GM18511 (cell line): ENCODE results near the gene C16orf87.

Experiments used
- ATAC-seq: cut with Tn5 transposase; IDR thresholded peaks from one replicate; pipeline ENCODE4 v1.9.1; 2021; ENCODE audit warnings: mild to moderate bottlenecking, moderate library complexity; ENCODE audit not compliant: unreplicated experiment

C16orf87 gene

GRCh38 chr16:46762583-46762982, 68.4 kb downstream of the C16orf87 start:
- no peak for ATAC-seq

- no peak for ATAC-seq
Observed at GRCh38 chr16:46759309-46759708, 71.7 kb downstream of the C16orf87 start.

- no peak for ATAC-seq
Observed at GRCh38 chr16:46757339-46758050, 73.5 kb downstream of the C16orf87 start.

DNA sequence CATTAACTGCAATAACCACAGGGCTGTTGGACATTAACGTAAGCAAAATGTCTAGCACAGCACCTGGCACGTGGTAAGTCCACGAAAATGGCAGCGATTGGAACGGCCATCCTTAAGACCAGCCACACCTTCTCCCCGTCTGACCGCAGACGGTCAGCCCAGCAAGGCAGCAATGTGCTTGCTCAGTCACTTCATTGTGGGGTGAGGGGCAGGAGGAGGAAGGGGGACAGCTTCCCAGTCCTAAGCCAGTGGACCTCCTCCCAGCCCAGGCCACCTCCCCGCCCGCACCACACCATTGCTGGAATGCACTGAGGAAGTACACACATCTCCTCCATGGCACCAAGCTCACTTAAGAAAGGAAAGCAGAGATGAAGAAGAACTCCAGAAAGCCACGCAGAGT, 74.2 kb downstream of the C16orf87 start:
- ATAC-seq, result no peak

DNA sequence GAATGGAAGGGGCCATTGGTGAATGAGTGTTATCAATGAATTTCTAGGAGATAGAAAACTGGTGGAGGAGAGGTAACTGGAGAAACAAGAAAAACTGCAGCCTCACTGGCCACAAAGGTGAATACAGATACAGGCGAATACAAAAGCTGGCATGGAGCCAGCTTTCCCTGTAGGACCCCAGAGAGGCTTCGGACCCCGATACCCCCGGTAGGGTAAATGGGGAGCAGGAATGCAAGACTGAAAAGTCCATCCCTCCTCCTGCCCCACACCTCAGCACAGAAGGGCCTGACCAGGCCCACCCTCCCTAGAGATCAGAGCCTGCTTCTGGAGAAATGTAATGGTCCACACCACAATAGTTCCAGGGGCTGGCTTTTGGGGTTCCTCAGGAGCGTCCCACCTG, 78.0 kb downstream of the C16orf87 start:
- ATAC-seq, result no peak

- ATAC-seq, result no peak
Observed at GRCh38 chr16:46751381-46751780, 79.6 kb downstream of the C16orf87 start.

DNA sequence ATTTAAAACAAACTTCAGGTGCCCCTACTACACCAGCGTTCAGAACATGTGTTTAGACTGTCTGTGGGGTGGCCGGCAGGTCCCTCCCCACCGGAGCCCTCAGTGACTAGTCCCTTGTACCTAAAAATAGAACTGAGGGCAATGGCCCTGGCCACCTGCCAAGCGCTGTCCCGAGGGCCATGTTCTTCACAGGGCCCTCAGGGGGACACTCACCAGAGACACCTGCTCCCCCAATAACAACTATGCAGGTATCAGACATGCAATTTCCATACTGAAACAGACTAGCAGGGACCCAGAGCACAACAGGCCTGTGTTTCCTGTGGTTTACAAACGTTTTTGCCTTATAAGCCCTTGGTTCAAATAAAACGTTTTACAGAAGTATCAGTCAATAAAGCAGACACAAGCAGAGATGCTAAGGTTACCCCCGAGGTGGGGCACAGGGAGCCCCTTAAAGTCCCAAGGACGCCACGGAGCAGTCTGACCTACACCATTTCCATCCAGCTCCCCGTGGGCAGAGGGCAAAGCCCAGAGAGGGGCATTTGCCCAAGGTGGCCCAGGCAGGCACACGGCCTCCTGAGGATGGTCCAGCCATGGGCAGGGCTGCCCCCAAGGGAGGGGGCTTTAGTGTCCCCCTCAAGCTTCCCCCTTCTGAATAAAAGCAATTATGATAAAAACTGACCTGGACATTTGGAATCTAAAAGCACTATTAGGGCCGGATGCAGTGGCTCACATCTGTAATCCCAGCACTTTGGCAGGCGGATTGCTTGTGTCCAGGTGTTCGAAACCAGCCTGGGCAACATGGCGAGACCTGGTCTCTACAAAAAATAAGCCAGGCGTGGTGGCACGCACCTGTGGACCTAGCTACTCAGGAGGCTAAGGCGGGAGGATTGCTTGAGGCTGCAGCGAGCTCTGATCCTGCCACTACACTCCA, 81.9 kb downstream of the C16orf87 start:
- peak; percentile 79 for ATAC-seq

- no peak for ATAC-seq
Observed at GRCh38 chr16:46747777-46748651, 83.0 kb downstream of the C16orf87 start, which contains the start of gene MYLK3. MYLK3 (minus strand) TSS chr16:46748344; CDS start chr16:46748193, 151 bp downstream.

DNA sequence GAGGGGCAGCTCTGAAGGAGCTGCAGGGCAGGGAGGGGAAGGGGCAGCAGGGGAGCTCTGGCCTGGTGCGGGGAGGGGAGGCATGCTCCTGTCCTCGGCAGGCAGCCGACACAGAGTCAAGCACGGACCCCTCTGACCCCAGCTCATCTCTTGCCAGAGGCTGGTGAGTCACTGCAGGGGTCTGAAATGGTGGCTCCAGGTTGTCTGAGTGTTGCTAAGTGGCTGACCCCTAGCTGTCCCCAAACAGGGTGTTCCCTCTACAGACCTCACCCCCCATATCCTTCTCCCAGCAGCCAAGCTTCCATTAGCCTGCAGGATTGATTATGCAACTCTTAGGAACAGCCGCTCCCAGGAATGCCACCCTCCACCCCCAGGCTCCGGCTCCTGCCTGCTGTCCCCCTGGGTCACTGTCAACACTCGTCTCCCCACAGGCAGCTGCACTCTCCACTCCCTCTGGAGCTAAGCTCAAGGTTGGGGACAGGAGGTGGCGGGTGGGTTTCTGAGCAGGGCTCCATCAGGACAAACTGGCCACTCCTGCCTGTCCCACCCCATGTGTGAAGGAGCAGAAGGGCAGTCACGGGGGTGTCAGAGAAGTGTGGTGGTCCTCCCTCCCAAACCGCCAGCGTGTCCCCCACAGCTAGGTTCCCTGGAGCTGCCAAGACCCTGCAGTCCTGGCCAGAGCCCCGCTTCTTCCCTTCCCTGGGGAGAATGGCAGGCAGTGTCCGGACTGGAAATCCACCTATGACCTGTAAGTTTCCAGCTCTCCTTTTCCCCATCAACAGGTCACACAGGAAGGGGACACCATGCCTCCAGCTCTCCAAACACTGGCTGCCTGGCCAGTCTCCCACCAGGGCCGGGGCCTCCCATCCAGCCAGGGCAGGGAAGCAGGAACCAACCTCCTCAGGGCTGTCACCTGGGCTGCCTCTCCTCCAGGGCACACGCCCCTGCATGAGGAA, 83.9 kb downstream of the C16orf87 start:
- ATAC-seq, result no peak
